ENCODE measurements around the gene CDH26.

Gene CDH26

GRCh38 chr20:59958123-59958522 lies at the start of gene CDH26:
TSS of gene CDH26 (plus strand) at chr20:59958423. CDS start at chr20:59958727, 304 bp downstream.
- no peak for FAIRE-seq
- no peak for DNase-seq (ENCODE audit: insufficient read length, low spot score)

DNA sequence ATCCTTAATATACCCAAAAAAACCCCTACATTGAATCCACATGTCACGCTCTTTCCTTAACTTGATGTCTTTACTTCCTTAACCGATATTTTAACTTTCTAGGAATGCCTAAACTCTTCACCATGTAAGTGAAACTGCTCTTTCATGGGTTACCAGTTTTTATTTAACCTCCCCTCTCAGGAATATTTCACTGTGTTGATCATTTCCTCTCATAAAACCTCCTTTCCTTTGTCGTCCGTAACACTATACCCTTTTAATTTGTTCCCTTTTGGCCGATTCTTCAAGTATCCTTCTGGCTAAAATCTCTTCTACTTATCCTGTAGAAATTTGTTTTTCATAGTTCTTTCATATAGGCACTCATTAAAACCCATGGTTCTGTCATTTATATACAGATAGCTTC lies 49.4 kb upstream of the CDH26 start:
- FAIRE-seq (no peak), DNase-seq (ENCODE audit: insufficient read length, low spot score) (no peak)

GRCh38 chr20:59911041-59911440 lies 47.2 kb upstream of the CDH26 start:
- FAIRE-seq (no peak), DNase-seq (ENCODE audit: insufficient read length, low spot score) (no peak)

DNA sequence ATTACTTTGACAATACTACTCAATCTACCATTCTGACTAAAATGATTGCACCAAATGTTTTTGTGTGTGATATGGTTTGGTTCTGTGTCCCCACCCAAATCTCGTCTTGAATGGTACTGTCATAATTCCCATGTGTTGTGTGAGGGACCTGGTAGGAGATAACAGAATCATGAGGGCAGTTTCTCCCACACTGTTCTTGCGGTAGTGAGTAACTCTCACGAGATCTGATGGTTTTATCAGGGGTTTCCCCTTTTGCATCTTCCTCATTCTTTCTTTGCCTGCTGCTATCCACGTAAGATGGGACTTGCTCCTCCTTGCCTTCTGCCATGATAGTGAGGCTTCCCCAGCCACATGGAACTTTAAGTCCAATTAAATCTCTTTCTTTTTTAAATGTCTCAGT lies 45.6 kb upstream of the CDH26 start:
- FAIRE-seq (peak; percentile 58), DNase-seq (ENCODE audit: insufficient read length, low spot score) (no peak)

GRCh38 chr20:59920944-59921343 lies 37.3 kb upstream of the CDH26 start:
- FAIRE-seq = no peak
- DNase-seq (ENCODE audit: insufficient read length, low spot score) = no peak

- FAIRE-seq = no peak
- DNase-seq (ENCODE audit: insufficient read length, low spot score) = no peak
These were observed 34.7 kb upstream of the CDH26 start for GRCh38 chr20:59923514-59923913.

- FAIRE-seq (peak; percentile 80), DNase-seq (ENCODE audit: insufficient read length, low spot score) (no peak)
These were observed 32.9 kb upstream of the CDH26 start for GRCh38 chr20:59925359-59925758.

- DNase-seq (ENCODE audit: insufficient read length, low spot score) = no peak
- FAIRE-seq = no peak
These were observed 32.3 kb upstream of the CDH26 start for GRCh38 chr20:59925899-59926298.

DNA sequence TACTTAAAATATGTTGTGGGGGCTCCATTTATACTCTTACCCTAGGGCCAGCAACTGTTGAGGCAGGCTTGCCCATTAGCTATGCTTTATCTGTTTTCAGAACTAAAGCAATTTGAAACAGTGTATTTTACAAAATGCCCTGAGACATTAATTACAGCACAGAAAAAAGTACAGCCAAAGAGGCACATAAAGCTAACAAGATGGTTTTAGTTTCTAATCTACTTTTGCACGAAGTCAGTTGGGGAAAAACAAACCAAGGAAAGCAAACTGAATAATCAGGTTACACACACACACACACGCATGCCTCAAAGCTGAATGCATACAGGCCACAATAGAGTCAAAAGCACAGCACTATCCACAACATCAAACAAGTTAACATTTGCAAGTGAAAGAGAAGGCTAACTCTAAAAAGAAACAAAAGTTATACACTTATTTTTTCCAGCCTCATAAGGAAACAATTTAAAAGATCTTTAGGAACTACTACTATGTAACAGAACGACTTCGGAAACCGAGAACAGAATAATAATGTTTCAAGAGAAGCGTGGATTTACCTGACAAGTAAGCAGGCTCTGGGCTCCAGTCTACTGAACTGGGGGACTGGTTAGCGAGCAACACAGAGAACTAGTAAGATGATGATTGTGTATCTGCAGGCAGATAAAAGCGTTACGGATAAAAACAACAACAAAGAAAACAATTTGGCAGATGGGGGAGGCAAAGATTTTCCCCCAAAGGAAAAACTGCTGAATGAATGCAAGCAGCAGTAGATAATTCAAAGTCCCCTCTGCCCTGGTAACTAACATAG lies 26.5 kb upstream of the CDH26 start:
- peak; percentile 70 for FAIRE-seq
- DNase-seq (ENCODE audit: insufficient read length, low spot score) = no peak

GRCh38 chr20:59932616-59933295 lies 25.5 kb upstream of the CDH26 start:
- FAIRE-seq (peak; percentile 48), DNase-seq (ENCODE audit: insufficient read length, low spot score) (no peak)

GRCh38 chr20:59933296-59933848 lies 24.9 kb upstream of the CDH26 start, which contains the start of gene SYCP2:
TSS of gene SYCP2 (minus strand) at chr20:59933637. CDS start at chr20:59922413, 11,224 bp downstream.
- no peak for FAIRE-seq
- no peak for DNase-seq (ENCODE audit: insufficient read length, low spot score)

- FAIRE-seq (peak; percentile 89), DNase-seq (ENCODE audit: insufficient read length, low spot score) (peak; percentile 96)
These were observed 24.2 kb upstream of the CDH26 start for GRCh38 chr20:59933849-59934585.

GRCh38 chr20:59935457-59936185 lies 22.6 kb upstream of the CDH26 start:
- peak; percentile 69 for FAIRE-seq
- DNase-seq (ENCODE audit: insufficient read length, low spot score) = no peak

- no peak for FAIRE-seq
- no peak for DNase-seq (ENCODE audit: insufficient read length, low spot score)
These were observed 21.8 kb upstream of the CDH26 start for GRCh38 chr20:59936409-59936808.

DNA sequence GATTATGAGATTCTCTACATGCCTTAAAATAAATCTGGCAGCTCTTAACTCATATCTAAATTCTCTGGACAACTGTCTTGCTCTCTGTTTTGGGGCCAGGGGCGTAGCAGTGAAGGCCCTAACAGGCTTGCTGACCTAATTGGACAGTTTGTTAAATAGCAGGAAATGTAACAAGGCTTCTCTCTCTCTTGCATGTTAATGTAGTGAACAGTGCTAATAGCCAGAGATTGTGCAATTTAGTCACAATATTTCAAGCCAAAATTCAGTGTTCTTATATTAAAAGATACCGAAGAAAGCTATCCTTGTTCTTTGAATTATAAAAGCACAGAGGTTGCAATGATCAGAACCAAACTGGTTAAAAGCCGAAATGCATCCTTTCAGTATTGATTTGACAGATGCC lies 21.1 kb upstream of the CDH26 start:
- no peak for DNase-seq (ENCODE audit: insufficient read length, low spot score)

GRCh38 chr20:59938221-59938620 lies 20.0 kb upstream of the CDH26 start:
- DNase-seq (ENCODE audit: insufficient read length, low spot score) = peak; percentile 45
- FAIRE-seq = peak; percentile 67

More for the DNA sequence above, 21.1 kb upstream of the CDH26 start:
- no peak for FAIRE-seq

DNA sequence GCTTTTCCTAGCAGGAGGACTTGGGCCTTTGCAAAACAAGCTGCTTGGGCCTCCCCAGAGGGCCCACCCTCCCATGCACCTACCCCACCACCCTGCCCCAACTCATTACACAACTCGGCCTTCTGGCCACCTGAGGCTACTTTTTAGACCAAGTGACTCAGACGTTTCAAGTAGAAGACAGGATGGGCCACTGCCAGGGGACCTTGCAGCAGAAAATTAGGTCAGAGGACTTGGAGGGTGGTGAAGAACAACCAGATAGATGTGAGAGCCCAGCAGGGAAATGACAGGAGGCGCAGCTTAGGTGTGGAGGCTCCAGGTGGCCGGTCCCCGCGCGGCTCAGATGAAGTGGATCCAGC lies 19.5 kb upstream of the CDH26 start:
- peak; percentile 52 for FAIRE-seq
- no peak for DNase-seq (ENCODE audit: insufficient read length, low spot score)

GRCh38 chr20:59939052-59939878 lies 19.0 kb upstream of the CDH26 start:
- no peak for DNase-seq (ENCODE audit: insufficient read length, low spot score)
- FAIRE-seq = peak; percentile 91

DNA sequence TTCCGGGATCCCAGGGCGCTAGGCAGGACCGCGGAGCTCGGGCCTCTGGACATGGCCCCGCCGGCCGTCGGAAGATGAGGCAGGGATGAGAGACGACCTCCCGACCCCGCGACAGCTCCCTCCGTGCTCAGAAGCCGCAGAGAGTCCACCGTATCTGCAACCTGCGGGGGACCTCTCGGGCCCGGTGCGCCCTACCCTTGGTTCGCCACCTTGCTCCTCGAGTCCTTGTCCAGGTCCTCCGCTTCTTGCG lies 18.4 kb upstream of the CDH26 start:
- no peak for FAIRE-seq
- peak; percentile 34 for DNase-seq (ENCODE audit: insufficient read length, low spot score)
